ENCODE measurements around the gene NTSR1.

NTSR1 gene

GRCh38 chr20:62748311-62748710 lies 39.7 kb downstream of the NTSR1 start:
- no peaks in the 10 kb centered on the region for H3K4me1 ChIP-seq (ENCODE audit: low read depth, poor library complexity, severe bottlenecking)
- H4K20me1 ChIP-seq (ENCODE audit: insufficient read depth): no peaks in the 10 kb centered on the region
- H3K79me2 ChIP-seq (ENCODE audit: insufficient read depth, low read depth): no peaks in the 10 kb centered on the region
- no peak overlapping the region for H3K4me2 ChIP-seq
- TF ChIP-seq, protein P1, sequence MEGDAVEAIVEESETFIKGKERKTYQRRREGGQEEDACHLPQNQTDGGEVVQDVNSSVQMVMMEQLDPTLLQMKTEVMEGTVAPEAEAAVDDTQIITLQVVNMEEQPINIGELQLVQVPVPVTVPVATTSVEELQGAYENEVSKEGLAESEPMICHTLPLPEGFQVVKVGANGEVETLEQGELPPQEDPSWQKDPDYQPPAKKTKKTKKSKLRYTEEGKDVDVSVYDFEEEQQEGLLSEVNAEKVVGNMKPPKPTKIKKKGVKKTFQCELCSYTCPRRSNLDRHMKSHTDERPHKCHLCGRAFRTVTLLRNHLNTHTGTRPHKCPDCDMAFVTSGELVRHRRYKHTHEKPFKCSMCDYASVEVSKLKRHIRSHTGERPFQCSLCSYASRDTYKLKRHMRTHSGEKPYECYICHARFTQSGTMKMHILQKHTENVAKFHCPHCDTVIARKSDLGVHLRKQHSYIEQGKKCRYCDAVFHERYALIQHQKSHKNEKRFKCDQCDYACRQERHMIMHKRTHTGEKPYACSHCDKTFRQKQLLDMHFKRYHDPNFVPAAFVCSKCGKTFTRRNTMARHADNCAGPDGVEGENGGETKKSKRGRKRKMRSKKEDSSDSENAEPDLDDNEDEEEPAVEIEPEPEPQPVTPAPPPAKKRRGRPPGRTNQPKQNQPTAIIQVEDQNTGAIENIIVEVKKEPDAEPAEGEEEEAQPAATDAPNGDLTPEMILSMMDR (conservative IDR thresholded peaks at IDR 0.05; ENCODE audit: low read depth, low read length): no peak
- H2AFZ ChIP-seq (ENCODE audit: low read depth): no peak overlapping the region
- H3K27me3 ChIP-seq (ENCODE audit: insufficient read depth, low read depth): peaks cover 94% of the 10 kb centered on the region
- H3K27ac ChIP-seq: no peak overlapping the region
- no peaks in the 10 kb centered on the region for H3K36me3 ChIP-seq (ENCODE audit: insufficient read depth)
- H3K9ac ChIP-seq: no peak overlapping the region
- H3K4me3 ChIP-seq (IDR thresholded peaks at IDR 0.05; ENCODE audit: insufficient read depth, low read depth, low read length): no peak overlapping the region

DNA sequence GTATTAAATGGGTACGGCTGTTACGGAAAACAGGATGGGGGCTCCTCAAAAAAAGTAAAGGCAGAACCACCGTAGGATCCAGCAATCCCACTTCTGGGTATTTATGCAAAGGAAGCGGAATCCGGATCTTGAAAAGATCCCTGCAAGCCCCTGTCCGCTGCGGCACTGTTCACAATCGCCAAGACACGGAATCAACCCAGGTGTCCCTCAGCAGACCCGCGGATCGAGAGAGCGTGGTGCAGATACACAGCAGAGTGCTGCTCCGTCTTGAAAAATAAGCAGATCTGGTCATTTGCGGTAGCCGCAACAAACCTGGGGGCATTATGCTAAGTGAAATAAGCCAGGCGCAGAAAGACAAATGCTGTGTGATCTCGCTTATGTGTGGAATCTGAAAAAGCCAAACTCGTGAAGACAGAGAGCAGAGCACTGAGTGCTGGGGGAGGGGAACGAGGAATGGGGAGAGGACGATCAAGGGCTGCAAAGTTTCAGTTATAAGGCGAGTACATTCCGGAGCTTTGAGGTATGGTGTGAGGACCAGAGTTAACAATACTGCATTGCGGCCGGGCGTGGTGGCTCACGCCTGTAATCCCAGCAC lies 41.3 kb downstream of the NTSR1 start:
- TF ChIP-seq, protein P1 (conservative IDR thresholded peaks at IDR 0.05; ENCODE audit: low read depth, low read length): no peak
- H4K20me1 ChIP-seq (ENCODE audit: insufficient read depth): no peaks in the 10 kb centered on the region
- H3K4me2 ChIP-seq: no peak overlapping the region
- no peak overlapping the region for H3K9ac ChIP-seq
- no peaks in the 10 kb centered on the region for H3K4me1 ChIP-seq (ENCODE audit: low read depth, poor library complexity, severe bottlenecking)
- no peaks in the 10 kb centered on the region for H3K36me3 ChIP-seq (ENCODE audit: insufficient read depth)
- H2AFZ ChIP-seq (ENCODE audit: low read depth): no peak overlapping the region
- H3K4me3 ChIP-seq (IDR thresholded peaks at IDR 0.05; ENCODE audit: insufficient read depth, low read depth, low read length): no peak overlapping the region
- H3K27me3 ChIP-seq (ENCODE audit: insufficient read depth, low read depth): peaks cover 95% of the 10 kb centered on the region
- no peaks in the 10 kb centered on the region for H3K79me2 ChIP-seq (ENCODE audit: insufficient read depth, low read depth)
- H3K27ac ChIP-seq: no peak overlapping the region

DNA sequence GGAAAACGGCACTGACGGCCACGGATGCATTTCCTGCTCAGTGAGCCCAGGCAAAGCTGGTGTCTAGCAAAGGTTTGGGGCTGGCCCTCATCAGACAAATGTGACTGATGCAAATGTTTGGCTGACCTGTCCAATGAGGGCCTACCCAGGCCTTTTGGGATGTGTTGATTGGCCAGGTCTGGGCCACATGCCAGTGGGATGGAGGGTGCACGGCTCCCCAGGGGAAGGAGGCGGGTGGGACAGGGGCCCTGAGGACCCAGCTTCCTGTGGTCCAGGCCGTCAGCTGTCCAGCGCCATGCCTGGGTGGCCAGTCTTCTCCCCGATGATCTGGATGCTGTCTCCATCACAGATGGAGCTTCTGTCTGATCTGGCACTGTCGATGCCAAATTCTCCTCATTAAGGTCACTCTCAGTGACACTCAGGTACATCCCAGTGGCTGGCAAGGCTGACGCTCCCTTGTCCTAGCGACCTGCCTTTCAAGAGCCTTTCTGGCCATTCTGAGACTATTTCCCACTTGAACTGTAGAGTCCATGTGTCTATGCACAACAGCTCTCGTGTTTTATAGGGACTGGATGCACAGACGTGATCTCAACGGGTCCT lies 43.0 kb downstream of the NTSR1 start:
- Histone ChIP-seq H2AFZ (ENCODE audit: low read depth) (no peak overlapping the region), H3K4me3 (IDR thresholded peaks at IDR 0.05; ENCODE audit: insufficient read depth, low read depth, low read length) (no peak overlapping the region), H4K20me1 (ENCODE audit: insufficient read depth) (no peaks in the 10 kb centered on the region), H3K79me2 (ENCODE audit: insufficient read depth, low read depth) (no peaks in the 10 kb centered on the region), H3K36me3 (ENCODE audit: insufficient read depth) (no peaks in the 10 kb centered on the region), H3K9ac (no peak overlapping the region), H3K27ac (no peak overlapping the region), H3K4me1 (ENCODE audit: low read depth, poor library complexity, severe bottlenecking) (no peaks in the 10 kb centered on the region), H3K27me3 (ENCODE audit: insufficient read depth, low read depth) (peaks cover 87% of the 10 kb centered on the region), H3K4me2 (no peak overlapping the region)
- TF ChIP-seq, protein P1 (conservative IDR thresholded peaks at IDR 0.05; ENCODE audit: low read depth, low read length): no peak

- no peaks in the 10 kb centered on the region for H3K4me1 ChIP-seq (ENCODE audit: low read depth, poor library complexity, severe bottlenecking)
- H3K79me2 ChIP-seq (ENCODE audit: insufficient read depth, low read depth): no peaks in the 10 kb centered on the region
- H3K9ac ChIP-seq: no peak overlapping the region
- H3K4me3 ChIP-seq (IDR thresholded peaks at IDR 0.05; ENCODE audit: insufficient read depth, low read depth, low read length): no peak overlapping the region
- no peak overlapping the region for H2AFZ ChIP-seq (ENCODE audit: low read depth)
- H3K4me2 ChIP-seq: no peak overlapping the region
- TF ChIP-seq, protein P1 (conservative IDR thresholded peaks at IDR 0.05; ENCODE audit: low read depth, low read length): no peak
- no peaks in the 10 kb centered on the region for H4K20me1 ChIP-seq (ENCODE audit: insufficient read depth)
- H3K27ac ChIP-seq: no peak overlapping the region
- peaks cover 89% of the 10 kb centered on the region for H3K27me3 ChIP-seq (ENCODE audit: insufficient read depth, low read depth)
- H3K36me3 ChIP-seq (ENCODE audit: insufficient read depth): no peaks in the 10 kb centered on the region
Observed at GRCh38 chr20:62752181-62752670, 43.6 kb downstream of the NTSR1 start.
